ENCODE measurements around the gene NDUFS5.
"Not testable (repeated sequence)": the region's sequence is repeated elsewhere in the genome, so short reads cannot be mapped to it uniquely, and the experiment has no call there.

NDUFS5 gene

DNA sequence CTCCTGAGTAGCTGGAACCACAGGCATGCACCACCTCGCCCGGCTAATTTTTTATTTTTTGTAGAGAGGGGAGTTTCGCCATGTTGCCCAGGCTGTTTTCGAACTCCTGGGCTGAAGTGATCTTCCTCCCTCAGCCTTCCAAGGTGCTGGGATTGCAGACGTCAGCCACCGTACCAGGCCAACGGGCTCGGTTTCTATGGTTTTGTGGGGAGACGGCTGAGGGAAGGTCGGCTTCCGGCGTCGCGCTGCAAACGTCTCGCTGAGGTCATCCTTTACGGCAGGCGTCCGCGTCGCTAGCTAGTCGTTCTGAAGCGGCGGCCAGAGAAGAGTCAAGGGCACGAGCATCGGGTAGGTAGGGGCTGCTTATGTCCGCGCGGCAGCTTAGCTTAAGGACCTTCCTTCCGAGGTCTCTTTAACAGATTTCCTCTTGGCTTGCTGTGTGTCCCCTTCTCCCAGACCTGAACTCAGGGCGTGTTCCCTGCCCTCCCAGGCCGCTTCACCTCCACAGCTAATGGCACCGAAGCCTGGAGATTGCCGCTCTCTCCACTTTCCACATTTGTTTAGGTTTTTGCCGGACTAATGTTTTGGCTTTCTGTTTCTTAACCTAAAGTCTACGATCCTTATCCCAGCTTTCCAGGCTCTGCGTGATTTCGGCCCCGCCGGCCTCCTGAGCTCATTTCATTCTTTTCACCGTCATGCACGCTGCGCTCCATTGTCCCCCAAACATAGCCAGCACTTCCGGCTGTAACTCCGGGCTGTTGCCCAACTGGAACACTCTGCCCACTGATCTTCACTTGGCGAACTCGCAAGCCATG lies at the start of gene NDUFS5:
TSS of gene NDUFS5 (plus strand) at position 300 of the 815 bp plus-strand sequence. CDS start 2,375 bp downstream, outside the sequence.
- peak; percentile 79 for DNase-seq

DNA sequence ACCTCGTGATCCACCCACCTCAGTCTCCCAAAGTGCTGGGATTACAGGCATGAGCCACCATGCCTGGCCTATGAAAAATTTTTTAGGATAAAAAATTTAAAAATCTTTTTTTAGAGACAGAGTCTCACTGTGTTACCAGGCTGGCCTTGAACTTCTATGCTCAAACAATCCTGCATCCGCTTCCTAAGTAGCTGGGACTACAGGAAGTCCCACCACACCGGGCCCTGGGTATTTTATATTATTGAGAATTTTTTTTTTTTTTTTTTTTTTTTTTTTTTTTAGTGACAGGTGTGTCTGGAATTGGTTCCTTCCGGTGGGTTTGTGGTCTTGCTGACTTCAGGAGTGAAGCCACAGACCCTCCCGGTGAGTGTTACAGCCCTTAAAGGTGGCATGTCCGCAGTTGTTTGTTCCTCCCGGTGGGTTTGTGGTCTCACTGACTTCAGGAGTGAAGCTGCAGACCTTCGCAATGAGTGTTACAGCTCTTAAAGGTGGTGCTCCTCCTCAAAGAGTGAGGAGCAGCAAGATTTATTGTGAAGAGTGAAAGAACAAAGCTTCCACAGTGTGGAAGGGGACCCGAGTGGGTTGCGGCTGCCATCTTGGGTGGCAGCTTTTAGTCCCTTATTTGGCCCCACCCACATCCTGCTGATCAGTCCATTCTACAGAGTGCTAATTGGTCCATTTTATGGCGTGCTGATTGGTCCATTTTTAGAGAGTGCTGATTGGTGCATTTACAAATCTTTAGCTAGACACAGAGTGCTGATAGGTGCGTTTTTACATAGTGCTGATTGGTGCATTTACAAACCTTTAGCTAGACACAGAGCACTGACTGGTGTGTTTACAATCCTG lies 48.5 kb upstream of the NDUFS5 start:
- DNase-seq, result not testable (repeated sequence)

DNA sequence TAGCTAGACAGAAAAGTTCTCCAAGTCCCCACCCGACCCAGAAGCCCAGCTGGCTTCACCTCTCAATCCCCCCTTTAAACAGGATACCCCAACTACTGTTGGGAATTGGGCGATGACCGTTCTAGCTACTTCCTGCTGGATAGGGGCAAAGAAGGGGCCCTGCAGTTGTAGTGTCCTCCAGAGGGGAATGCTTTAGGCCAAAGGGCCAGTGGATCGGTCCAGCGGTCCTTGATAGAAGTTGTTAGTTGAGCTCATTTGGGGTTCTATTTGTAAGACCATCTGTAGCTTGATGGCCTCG lies 48.0 kb upstream of the NDUFS5 start:
- not testable (repeated sequence) for DNase-seq

DNA sequence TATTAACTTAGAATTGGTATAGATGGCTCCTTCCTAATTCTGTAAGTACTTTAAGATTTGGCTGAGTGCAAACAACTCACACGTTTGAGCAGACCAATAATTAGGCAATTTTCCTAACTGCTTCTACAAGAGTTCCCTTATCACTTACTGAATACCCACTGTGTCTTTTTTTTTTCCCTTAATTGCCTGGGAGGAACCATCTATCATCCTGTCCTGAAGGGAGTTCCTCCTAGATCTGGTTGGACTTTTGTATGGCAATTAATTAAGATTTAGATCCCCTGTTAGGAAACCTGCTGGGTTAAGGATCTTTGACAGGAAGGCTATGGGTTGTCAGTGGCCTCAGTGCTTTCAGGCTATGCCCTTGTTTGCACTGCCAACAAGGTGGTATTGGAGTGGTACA lies 46.8 kb upstream of the NDUFS5 start:
- not testable (repeated sequence) for DNase-seq

DNA sequence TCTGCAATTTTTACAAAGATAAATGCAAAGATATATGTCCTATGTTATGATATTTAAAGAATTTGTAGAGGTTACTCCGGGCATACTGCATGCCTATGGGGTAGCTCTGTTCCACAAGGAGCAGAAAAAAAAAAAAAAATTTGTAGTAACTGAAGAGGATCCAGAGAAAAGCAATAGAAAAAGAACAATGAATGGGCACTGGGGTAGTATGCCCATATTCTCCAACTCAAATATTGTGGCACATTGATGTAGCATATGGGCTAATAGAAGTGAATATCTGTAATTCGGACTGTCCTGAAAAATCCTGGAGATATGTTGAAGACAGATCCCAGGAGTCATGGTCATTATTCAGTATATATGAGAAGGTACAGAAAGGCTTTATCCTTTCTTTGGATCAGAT lies 36.2 kb upstream of the NDUFS5 start:
- DNase-seq, result no peak

DNA sequence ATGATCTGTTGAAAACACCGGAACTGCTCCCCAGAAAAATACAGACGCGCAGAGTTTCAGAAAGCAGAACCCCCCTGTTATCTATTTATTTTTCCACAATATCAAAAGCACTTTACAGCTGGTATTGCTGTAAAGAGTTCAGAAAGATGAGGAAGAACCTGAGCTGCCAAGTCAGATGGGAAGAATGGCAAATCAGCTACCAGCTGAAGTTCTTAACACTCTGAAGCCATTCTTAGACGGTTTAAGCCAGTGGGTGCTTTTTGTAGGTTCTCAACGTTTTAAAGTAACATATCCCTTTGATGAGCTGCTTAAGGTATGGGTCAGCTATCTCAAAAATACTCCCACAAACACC lies 35.8 kb upstream of the NDUFS5 start:
- no peak for DNase-seq

DNA sequence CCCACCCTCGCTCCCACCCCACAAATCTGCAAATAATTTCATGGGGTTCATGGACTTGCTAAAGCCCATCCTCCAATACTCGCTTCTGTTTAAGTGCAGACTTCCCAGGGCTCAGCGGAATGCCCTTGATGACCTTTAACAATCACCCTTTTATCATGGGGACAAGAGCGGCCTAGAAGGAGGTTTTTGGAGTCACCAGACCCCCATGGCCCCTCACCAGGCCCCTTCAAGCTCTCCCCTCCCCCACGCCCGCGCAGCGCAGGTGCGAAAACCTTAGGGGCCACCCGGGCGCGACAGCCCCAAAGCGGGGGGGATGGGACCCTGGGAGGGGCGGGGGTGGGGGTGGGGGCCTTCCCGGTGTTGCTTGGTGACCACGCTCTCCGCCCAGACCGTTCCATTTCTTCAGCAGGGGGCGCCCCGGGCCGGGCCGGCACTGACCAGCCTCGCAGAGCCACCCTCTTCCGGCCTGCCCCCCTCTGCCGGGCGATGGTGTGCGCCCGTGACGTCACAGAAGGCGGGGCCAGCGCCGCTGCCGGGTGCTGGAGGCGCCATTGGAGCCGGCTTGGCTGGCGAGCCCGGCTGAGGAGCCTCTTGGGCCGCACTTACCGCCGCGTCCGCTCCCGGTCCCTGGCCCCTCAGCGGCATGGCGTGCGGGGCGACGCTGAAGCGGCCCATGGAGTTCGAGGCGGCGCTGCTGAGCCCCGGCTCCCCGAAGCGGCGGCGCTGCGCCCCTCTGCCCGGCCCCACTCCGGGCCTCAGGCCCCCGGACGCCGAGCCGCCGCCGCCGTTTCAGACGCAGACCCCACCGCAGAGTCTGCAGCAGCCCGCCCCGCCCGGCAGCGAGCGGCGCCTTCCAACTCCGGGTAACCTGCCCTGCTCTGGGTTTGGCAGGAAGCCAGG lies 35.2 kb upstream of the NDUFS5 start, which contains the start of gene AKIRIN1:
TSS of gene AKIRIN1 (plus strand) at position 539 of the 900 bp plus-strand sequence. CDS start at position 644, 105 bp downstream.
- peak; percentile 97 for DNase-seq

DNA sequence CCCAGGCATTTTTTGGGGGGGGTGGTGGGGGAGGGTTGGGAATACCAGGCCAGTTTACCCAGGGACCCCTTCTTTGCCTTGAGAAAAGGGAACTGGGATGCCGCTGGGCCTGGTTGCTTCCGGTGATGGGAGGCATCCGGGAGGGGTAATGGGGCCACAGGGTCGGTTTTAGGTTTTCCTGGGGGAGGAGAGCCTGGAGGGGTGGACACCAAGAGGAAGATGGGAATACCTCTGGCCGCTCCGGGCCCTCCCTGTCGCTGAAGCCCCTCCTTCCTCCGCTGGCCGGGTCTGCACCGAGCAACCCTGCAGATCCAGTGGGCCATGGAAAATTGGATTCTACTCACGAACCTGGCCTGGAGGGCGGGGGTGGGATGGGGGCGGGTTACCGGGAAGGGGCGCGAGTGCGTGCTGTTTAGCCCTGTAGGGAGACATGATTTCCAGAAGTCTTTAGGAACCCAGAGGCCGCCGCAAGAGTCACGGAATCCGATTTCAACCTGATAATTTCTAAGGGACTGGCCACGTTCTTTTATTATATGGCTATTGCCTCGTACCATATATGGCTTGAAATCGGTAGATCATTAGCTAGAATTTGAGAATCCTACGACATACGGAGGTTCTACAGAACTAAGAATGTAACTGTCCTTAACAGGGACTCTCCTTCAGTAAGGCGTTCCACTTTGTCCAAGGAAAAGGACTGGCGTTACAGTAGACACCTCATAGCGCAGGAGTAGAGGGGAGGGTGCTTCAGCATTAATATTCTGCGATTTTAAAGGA lies 34.3 kb upstream of the NDUFS5 start:
- no peak for DNase-seq

DNA sequence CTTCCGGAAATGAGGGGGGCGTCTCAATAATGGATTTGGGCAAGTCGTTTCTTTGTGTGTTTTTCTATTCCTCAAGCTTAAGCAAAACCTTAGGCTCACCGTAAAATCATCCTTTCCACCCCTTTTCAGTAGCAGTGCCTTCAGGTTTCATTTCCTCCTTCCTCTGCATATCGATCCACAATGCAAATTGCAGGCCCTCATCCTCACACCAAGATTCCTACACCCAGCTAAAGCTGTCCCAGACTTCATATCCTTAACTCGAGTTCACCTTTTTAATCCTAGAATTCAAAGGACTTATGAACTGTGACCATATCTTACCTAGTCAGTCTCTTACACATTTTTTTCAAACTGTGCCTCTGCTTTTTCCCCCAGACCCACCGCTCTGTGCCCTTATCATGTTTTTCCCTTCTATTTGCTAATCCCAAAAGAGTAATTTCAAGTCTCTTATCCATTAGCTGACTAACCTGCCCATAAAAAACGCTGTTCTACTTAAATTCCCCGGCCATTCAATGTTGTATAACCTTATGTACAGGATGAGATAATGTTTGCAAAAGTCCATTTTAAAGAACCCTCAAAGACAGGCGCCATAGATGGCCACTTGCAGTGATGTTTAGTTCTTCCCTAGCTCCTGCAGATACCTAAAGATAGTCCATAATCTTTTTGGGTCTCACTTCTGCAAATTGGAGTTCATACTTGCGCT lies 33.6 kb upstream of the NDUFS5 start:
- no peak for DNase-seq

DNA sequence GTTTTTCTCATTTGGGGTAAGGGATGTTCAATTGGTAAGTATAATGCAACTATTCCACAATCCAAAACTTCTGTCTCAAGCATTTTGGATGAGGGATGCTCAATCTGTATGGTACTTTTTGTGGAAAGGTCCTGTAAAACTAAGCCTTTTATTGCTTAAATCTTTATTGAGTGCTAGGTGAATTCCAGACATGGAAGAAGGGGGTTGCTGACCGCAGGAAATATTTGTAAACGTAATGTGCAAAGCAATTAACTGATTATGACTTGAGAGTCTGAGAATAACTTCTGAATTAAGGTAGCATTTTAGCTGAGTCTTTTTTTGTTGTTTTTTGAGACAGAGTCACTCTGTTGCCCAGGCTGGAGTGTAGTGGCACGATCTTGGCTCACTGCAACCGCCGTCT lies 32.0 kb upstream of the NDUFS5 start:
- DNase-seq, result no peak

DNA sequence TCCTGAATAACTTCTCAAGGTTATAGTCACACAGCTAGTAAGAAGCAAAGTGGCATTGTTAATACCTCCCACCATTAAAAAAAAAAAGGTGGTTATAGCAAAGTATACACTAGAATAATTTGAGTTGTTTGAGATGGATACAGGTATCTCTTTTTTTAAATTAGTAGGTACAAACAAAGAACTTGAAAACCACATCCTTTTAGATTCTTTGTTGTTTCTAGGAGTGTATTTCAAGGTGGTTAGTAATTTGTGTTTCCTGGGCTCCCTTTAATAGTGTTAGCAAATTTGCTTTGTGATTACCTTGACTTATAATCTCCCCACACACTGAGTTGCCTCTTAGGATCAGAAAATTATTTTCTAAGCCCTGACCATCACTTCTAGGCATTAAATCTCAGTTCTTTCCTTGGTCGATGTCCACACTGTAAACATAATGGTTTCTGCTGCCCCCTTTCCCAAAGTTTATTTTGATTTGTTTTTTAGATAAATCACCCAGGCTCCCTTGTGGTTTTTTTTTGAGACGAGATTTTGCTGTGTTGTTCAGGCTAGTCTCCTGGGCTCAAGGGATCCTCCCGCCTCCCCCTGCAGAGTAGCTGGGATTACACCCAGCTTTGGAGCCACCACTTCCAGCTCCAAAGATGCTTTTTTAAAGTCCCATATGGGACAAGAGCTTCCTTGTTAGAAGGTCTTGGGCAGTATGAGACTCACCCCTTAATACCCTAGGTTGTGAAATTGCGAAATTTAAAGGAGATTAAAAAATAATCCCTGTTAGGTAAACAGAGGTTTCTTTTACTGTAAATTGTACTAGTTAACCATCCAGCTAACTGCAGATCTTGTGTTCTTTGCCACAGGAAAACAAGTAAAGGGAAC lies 28.9 kb upstream of the NDUFS5 start:
- DNase-seq, result no peak

DNA sequence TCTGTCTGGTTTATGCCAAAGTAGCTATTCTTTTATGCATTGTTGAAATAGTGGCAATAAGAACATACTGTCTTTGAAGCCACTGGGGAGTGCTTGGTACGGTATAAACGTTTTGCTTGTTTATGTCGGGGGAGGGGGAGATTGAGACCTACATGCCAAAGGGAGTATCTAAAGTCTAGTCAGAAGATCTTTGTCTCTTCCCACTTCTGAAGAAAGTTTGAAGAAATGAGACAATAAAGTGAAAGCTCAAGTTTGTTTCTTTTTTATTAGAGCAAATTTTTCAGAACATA lies 28.3 kb upstream of the NDUFS5 start:
- no peak for DNase-seq

DNA sequence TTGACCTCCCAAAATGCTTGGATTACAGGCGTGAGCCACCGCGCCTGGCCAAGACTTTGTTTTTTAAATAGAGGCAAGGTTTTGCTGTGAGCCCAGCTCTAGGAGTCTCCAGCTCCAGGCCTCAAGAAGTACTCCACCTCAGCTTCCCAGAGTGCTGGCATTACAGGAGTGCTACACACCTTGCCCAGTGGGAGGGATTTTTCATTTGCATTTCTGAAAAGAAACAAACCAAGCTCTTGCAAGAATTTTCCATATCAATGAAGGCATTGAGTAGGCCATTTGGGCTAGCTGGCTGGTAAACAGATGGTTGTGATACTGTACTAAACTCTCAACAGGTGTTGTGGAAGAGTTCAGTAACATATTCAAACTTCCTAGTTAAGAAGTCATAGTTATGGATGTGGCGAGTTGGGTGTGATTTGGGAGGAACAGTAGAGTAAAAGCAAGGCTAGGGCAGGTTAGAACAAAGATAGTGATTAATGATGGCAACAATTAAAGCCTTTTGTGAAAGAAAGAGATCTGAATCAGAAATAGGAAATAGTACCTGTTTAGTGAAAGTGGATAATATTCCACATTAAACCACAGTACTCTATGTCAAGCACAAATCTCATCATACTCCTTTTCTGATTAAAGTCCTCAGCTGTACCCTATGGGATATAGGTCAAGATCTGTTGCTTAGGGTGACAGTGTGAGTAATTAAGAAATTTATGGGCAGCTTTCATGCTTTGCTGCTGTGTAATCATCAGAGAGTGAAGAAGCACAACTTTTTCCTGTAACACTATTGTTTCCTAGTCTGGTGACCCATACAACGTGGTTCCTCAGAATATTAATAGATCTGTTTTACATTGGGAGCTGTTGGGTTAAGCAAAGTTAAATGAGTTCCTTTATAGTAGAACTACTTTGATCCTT lies 24.4 kb upstream of the NDUFS5 start:
- DNase-seq, result no peak

DNA sequence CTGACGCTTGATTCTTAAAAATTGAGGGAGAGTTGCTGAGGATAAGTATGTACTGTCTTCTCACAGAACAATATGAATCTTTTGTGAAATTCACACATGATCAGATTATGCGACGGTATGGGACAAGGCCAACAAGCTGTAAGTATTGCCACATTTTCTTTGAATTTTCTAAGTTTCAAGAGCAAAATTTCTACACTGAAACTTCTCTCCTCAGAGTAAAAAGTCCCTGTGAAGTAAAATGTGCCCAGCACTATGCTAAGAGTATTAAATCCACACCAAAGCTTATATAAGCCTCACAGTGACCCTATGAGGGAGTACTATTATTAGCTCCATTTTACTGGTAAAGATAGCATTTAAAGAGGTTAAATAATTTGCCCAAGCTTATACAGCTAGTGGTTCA lies 22.9 kb upstream of the NDUFS5 start:
- no peak for DNase-seq

DNA sequence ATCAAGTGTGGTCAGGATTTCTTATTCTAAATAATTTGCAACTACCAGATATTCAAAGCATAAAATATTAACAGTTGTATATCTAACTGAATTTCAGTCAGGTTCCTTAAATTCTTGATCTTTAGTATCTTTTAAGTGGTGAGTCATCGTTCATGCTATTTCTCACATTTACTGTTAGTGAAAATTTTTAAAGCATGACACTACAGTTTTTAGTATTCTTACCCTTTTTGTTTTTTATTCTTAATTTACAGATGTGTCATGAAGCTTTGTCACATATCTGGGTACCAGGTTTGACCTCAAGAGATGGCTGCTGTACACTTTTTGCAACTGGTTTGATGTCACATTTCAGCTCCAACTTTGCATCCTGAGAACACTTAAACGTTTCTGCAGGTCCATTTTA lies 22.4 kb upstream of the NDUFS5 start:
- no peak for DNase-seq

DNA sequence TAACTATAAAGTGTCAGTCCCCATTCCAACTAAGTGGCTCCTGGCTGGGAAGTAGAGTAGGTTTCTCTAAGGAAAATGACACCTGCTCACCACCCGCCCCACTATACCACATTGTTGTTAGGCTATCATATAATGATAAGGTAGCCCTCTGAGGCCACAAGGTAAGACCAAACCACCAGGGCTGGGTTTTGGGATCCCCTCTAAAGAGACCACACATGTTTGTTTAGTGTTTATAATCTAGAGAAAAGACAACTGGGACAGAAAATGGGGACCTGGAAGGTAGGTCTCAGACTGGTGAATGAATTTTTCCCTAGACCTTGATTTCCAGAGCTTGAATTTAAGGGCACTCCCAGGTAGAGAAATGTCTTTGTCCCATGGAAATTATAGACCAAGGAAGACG lies 19.9 kb upstream of the NDUFS5 start:
- DNase-seq, result no peak

DNA sequence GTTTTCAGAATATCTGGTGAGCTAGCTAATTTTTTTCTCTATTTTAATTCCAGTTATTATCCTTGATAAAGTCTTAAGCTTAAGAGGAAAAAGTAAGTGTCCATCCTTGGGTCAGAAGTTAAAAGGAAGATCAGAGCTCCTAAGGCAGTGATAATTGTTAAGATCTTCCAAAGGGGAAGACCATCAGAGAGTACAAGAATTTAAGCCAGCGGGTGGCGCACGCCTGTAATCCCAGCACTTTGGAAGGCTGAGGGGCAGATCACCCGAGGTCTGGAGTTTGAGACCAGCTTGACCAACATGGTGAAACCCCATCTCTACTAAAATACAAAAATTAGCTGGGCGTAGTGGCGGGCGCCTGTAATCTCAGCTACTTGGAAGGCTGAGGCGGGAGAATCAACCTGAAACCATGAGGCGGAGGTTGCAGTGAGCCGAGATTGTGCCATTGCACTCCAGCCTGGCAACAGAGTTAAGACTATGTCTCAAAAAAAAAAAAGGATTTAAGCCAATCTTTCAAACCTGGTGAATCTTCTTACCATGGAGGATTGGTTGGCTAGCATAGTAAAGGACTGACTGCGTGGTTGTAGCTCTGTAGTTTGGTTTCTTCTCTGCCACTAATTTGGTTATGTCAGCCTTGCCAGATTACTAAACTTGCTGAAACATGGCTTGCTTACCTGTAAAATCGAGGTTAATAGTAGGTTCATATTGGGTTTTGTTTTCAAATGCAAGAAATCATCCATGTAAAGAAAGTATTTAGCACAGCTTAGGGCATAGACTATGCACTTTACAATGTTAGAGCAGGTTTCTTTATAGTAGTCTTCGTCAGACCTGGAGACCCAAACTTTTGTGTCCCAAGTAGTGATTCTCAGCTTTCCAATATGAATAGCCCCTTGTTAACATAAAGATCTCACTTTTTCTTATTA lies 19.2 kb upstream of the NDUFS5 start:
- no peak for DNase-seq

DNA sequence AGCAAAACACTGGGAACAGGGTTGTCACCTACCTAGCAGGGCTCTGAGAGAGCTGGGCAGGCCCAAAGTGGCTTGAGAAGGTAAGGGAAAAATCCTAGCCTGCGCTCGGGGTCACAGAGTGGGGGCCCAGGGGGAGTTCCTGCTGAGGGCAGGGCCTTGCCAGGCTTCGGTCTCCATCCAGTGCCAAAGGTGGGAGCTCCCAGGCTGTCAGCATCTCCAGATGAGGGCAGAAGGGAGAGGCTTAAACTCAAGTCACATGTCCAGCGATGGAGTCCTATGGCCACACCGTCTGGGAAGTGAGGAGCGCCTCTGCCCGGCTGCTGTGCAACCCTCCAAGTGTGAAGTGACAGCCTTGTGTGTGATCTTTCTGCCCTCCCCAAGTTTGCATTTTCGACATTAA lies 11.2 kb upstream of the NDUFS5 start:
- DNase-seq, result not testable (repeated sequence)

All from T1000 (cell line).